DND-41 (cell line): ENCODE measurements around the gene MMS22L.

ENCODE experiments used
- ATAC-seq: fragments of 200-7000 bp; cut with Tn5 transposase; 3 replicates; pipeline ENCODE4 v1.9.1; 2021; ENCODE audit warnings: low read depth; ENCODE audit not compliant: insufficient read depth
- DNase-seq: peaks from one replicate; pipeline ENCODE4 v3.0.0-alpha.2; 2020
- H2AFZ ChIP-seq: 2 replicates; pipeline ENCODE4 v1.6.0; 2012; ENCODE audit warnings: low read depth, low read length
- H3K27ac ChIP-seq: 2 replicates; pipeline ENCODE4 v1.5.1; 2012; ENCODE audit warnings: low read length, inconsistent platforms
- H3K27me3 ChIP-seq: fragments of 200-600 bp; sonication (generic); 2 replicates; pipeline ENCODE4 v1.6.0; 2012; ENCODE audit warnings: low read length, mild to moderate bottlenecking, inconsistent platforms; ENCODE audit not compliant: insufficient read depth, poor library complexity
- H3K36me3 ChIP-seq: 2 replicates; pipeline ENCODE4 v1.5.1; 2012; ENCODE audit warnings: low read length, inconsistent platforms; ENCODE audit not compliant: insufficient read depth
- H3K4me1 ChIP-seq: 2 replicates; pipeline ENCODE4 v1.5.1; 2012; ENCODE audit warnings: mild to moderate bottlenecking, low read length; ENCODE audit not compliant: insufficient read depth
- H3K4me2 ChIP-seq: 2 replicates; pipeline ENCODE4 v1.6.0; 2012; ENCODE audit warnings: mild to moderate bottlenecking, moderate library complexity, low read length, inconsistent platforms; ENCODE audit not compliant: insufficient read depth
- H3K4me3 ChIP-seq, 2 experiments: fragments of 200-600 bp in 1 of 2; shearing (Covaris generic) in 1 of 2; 2 replicates each; pipeline ENCODE4 v1.5.1; 2012 to 2016; ENCODE audit warnings: inconsistent platforms in 2 of 2, low read length in 2 of 2, mild to moderate bottlenecking in 2 of 2, low read depth in 1 of 2, moderate library complexity in 1 of 2
- H3K79me2 ChIP-seq: 2 replicates; pipeline ENCODE4 v1.6.0; 2012; ENCODE audit warnings: low read length, inconsistent platforms; ENCODE audit not compliant: insufficient read depth
- H3K9ac ChIP-seq: 2 replicates; pipeline ENCODE4 v1.6.0; 2012; ENCODE audit warnings: low read depth, mild to moderate bottlenecking, inconsistent platforms, low read length, moderate library complexity
- H3K9me3 ChIP-seq: 2 replicates; pipeline ENCODE4 v1.5.1; 2012; ENCODE audit warnings: low read length, moderate library complexity, mild to moderate bottlenecking, inconsistent platforms; ENCODE audit not compliant: insufficient read depth, severe bottlenecking
- H4K20me1 ChIP-seq: 2 replicates; pipeline ENCODE4 v1.6.0; 2012; ENCODE audit warnings: low read length; ENCODE audit not compliant: insufficient read depth
- EZH2 ChIP-seq: IDR thresholded peaks from 3 replicates; pipeline ENCODE4 v1.6.1; 2012; ENCODE audit warnings: borderline replicate concordance, low read depth, mild to moderate bottlenecking, moderate library complexity, low read length, inconsistent platforms; ENCODE audit not compliant: severe bottlenecking
- TF ChIP-seq, protein P1 (sequence below): IDR thresholded peaks from 2 replicates; pipeline ENCODE4 v1.5.1; 2012; ENCODE audit warnings: borderline replicate concordance, low read length, moderate library complexity, mild to moderate bottlenecking; ENCODE audit not compliant: poor library complexity, severe bottlenecking; ENCODE audit errors: extremely low read depth

Gene MMS22L

DNA sequence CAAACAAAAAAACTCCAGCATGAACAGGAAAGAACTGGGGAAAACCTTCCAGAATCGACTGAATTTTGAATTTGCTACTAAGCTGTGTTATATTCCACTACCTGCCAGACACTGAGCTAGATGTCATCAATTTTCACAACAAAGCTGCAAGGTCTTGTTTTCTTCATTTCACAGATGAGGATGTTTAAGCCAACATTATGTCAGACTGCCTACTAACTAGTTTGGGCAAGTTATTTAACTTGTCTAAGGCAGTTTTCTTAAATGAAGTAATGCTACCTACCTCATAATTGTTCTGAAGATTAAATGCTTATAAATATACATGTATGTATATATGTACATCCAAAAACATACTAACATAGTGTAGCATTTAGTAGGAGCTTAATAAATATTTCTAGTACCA, 144.4 kb downstream of the MMS22L start:
- TF ChIP-seq EZH2: no peak
- Histone ChIP-seq H3K27me3 (no peaks in the 10 kb centered on the region), H3K9me3 (no peaks in the 10 kb centered on the region), H3K27ac (no peak overlapping the region), H3K4me3 (no peak overlapping the region), H3K36me3 (no peaks in the 10 kb centered on the region; the same call in 1 of the 2 replicates), H3K4me1 (no peaks in the 10 kb centered on the region), H3K9ac (no peak overlapping the region), H2AFZ (no peak overlapping the region), H3K4me2 (no peak overlapping the region), H4K20me1 (no peaks in the 10 kb centered on the region), H3K79me2 (no peaks in the 10 kb centered on the region)
- ATAC-seq (no peak), DNase-seq (no peak)

DNA sequence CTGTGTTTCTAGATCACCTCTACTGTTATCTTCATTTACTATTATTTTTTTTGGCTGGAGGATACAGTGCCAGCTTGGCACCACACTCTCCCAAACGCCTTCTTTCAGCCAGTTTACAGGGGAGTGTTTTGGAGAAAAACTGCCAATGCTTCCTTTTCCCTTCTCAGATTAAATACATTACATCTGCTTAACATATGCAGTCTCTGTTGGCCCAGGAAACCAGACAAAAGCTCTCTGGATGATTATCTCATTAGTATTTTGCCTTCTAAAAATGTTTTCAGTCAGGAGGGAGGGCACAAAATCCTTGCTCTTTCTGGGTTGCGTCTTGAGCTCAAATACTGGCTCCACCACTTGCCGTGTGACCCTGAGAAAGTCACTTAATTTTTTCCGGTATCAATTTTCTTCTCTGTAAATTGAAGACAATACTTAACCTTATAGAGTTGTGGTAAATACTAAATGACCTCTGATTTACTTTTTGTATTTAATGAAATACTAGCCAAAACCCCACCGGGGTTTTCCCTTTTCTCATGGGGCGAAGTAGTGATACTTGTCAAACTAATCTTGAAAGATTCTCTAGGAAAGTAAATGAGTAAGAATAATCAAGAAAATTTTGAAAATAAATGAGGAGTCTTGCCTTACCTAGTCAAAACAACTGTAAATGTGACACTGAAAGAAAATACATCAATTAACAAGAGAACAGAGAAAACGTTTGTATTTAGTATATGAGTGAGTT, 146.2 kb downstream of the MMS22L start:
- Histone ChIP-seq H3K36me3 (no peaks in the 10 kb centered on the region; the same call in 1 of the 2 replicates), H2AFZ (no peak overlapping the region), H3K9ac (no peak overlapping the region), H3K79me2 (no peaks in the 10 kb centered on the region), H3K27ac (no peak overlapping the region), H3K27me3 (no peaks in the 10 kb centered on the region), H3K9me3 (no peaks in the 10 kb centered on the region), H3K4me3 (no peak overlapping the region), H3K4me1 (no peaks in the 10 kb centered on the region), H3K4me2 (no peak overlapping the region), H4K20me1 (no peaks in the 10 kb centered on the region)
- DNase-seq (no peak), ATAC-seq (no peak)
- TF ChIP-seq, protein P1, sequence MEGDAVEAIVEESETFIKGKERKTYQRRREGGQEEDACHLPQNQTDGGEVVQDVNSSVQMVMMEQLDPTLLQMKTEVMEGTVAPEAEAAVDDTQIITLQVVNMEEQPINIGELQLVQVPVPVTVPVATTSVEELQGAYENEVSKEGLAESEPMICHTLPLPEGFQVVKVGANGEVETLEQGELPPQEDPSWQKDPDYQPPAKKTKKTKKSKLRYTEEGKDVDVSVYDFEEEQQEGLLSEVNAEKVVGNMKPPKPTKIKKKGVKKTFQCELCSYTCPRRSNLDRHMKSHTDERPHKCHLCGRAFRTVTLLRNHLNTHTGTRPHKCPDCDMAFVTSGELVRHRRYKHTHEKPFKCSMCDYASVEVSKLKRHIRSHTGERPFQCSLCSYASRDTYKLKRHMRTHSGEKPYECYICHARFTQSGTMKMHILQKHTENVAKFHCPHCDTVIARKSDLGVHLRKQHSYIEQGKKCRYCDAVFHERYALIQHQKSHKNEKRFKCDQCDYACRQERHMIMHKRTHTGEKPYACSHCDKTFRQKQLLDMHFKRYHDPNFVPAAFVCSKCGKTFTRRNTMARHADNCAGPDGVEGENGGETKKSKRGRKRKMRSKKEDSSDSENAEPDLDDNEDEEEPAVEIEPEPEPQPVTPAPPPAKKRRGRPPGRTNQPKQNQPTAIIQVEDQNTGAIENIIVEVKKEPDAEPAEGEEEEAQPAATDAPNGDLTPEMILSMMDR: no peak
- TF ChIP-seq EZH2: no peak

DNA sequence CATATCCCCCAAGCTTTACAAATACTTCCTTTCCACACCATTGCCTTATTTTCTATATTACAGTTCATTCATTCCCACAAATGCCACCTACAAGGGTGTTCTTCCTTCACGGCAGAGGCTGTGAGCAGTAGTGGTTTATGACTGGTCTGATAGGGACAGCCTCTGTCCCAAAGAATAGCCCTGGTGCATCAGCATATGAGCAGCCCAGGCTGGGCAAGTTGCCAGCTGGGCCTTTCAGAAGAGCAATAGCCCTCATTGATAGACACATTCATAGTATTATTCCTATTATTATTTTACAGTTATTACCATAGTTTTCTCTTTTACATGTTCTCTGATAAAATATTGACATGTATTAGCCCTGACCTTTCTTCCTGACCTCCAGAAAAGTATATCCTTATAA, 149.9 kb downstream of the MMS22L start:
- Histone ChIP-seq H3K27ac (no peak overlapping the region), H3K4me1 (no peaks in the 10 kb centered on the region), H3K27me3 (no peaks in the 10 kb centered on the region), H2AFZ (no peak overlapping the region), H3K4me3 (no peak overlapping the region), H3K9ac (no peak overlapping the region), H3K4me2 (no peak overlapping the region), H3K36me3 (no peaks in the 10 kb centered on the region), H3K79me2 (no peaks in the 10 kb centered on the region), H4K20me1 (no peaks in the 10 kb centered on the region), H3K9me3 (no peaks in the 10 kb centered on the region)
- DNase-seq (no peak), ATAC-seq (no peak)
- TF ChIP-seq EZH2: no peak
- TF ChIP-seq, protein P1: no peak

DNA sequence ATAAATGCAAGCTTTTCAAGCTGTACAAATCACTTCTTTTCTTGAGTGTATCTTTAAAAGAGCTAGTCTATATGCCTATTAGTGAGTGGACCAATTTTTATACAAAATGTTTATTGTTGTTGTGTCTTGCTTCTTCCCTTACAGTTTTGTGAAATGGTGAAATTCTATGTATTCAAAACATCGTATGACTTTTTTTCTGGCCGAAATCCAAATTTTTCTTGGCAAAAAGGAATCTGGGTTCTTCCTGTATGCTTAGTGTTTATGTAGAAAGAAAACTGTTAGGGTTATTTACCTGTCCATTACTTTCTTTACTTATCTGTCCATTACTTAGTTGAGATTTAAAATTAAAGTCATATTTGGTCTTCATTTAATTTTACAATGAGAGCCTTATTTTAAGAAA, 153.9 kb downstream of the MMS22L start:
- no peak overlapping the region for H3K4me3 ChIP-seq
- no peaks in the 10 kb centered on the region for H3K79me2 ChIP-seq
- ATAC-seq (no peak), DNase-seq (no peak)
- no peak overlapping the region for H2AFZ ChIP-seq
- no peak overlapping the region for H3K9ac ChIP-seq
- no peaks in the 10 kb centered on the region for H3K27me3 ChIP-seq
- H3K36me3 ChIP-seq: no peaks in the 10 kb centered on the region
- H3K4me1 ChIP-seq: no peaks in the 10 kb centered on the region
- H4K20me1 ChIP-seq: no peaks in the 10 kb centered on the region
- H3K27ac ChIP-seq: no peak overlapping the region
- H3K4me2 ChIP-seq: no peak overlapping the region
- H3K9me3 ChIP-seq: no peaks in the 10 kb centered on the region
- TF ChIP-seq EZH2: no peak
- TF ChIP-seq, protein P1: no peak
